TTC549 (cell line): Measurements from ENCODE around the gene RRP1.

Experiments
- FAIRE-seq: peaks from 2 replicates; lab custom pipeline; 2012; peaks lifted over from hg19 to GRCh38; lab: Jason Lieb, UNC

RRP1 gene

GRCh38 chr21:43802713-43803313 is 13.4 kb downstream of the RRP1 start:
- FAIRE-seq: no peak

GRCh38 chr21:43803558-43804300 is 14.4 kb downstream of the RRP1 start:
- FAIRE-seq: no peak

GRCh38 chr21:43805275-43805800 is 16.0 kb downstream of the RRP1 start:
- FAIRE-seq: no peak

DNA sequence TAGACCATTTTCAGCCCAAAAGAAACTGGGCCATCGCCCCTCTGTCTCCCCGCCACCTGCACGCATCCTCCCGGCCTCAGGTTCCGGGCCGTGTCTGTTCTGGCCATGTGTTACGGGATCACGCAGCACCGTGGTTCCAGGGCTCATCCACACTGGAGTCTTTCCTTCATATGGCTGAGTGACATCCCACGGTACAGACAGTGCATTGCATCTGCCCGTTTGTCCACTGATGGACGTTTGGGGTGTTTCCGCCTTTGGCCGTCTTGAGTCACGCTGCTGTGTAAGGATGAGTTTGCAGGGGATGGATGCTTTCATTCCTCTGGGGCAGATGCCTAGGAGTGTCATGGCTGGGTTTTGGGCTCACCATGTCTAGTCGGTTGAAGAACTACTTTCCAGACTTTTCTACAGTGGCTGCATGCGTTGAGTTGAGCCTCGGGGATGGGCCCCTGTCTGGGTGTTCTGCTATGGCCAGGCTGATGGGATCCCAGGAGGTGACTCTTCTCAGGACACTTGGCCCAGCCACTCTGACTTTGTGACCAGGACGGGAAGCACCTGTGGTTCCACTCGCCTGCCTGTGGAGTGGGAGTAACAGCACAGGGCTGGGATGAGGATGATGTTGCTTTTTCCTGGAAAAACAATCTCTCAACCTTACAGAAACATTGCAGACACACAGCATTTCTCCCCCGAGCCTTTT is 16.8 kb downstream of the RRP1 start:
- no peak for FAIRE-seq

DNA sequence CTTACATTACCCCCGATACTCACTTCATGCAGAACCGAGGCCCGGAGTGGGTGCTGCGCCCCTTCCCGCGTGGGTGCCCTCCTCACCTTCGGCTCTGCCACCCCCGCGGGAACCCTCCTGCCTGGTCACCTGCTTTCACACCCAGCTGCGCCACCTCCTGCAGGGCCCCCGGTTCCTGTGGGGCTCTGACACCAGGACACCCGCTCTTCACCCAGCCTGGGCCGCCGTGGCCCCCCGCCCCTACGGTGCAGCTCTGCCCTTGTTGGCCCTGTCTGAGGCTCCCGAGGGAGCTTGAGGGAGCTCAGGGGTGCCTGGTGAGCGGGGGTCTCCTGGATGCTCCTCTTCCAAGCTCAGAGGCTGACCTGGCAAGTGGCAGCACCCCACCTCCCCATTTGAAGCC is 19.0 kb downstream of the RRP1 start:
- FAIRE-seq: no peak

DNA sequence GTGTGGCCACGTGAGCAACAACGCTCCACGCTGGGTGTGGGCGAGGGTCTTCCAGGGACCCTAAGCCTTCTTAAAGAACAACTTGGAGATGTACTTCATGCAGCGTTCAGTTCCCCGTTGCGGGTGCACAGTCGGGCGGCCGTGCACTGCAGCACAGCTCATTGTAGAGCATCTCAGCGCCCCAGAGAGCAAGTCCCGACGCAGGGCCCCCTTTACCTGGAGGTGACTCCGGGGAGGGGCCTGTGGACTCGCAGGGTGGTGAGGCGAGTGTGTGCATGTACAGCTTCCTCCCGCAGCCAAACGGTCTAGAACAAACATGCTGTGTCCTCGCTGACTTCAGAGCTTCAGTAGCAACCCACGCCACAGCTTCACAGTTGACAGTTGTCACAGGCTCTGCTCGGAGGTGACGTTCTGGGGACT is 19.5 kb downstream of the RRP1 start:
- FAIRE-seq: no peak

DNA sequence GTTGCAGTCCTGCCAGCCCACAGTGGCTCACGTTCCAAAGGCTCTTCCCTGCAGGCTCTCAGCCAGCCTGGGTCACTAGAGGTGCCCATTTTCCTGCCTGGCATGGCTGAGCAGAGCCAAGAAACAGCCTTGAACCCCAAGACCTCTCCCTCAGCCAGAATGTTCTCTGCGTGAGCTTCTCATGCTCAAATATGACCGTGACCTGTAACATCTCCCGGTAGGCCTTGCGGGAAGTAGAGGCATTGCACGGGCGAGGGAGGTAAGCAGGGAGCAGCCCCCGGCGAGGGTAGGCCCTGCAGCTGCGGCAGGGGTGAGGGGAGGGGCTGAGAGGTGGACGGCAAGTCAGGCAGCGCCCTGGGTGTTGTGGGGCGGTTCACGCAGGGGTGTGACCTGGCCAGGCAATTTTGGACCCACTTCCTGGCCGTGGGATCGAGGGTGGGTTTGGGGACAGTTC is 20.0 kb downstream of the RRP1 start:
- FAIRE-seq: no peak

DNA sequence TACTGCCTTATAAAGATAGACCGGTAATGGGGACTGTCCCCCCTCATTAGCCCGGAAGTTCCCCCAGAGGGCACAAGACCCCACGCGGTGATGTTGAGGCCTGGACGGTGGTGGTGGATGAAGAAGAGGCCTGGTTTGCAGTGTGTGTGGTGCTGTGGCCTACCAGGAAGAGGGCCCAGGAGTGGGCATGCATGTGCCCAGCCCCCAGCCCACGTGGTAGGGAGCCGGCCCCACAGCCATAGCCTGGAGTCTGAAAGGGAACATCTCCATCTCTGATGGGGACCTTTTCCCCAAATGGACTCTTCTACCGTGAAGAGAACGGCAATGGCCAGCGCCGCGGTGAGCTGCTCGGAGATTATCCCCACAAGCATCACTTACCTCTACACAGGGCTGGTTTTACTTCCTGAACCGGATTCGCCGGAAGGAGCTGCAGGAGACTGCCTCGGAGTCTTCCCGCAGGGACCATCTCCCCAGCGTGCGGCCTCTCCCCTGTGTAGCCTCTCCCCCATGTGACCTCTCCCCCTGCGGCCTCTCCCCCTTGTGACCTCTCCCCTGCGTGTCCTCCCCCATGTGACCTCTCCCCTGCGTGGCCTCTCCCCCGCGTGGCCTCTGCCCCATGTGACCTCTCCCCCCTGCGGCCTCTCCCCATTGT is 20.6 kb downstream of the RRP1 start:
- no peak for FAIRE-seq

DNA sequence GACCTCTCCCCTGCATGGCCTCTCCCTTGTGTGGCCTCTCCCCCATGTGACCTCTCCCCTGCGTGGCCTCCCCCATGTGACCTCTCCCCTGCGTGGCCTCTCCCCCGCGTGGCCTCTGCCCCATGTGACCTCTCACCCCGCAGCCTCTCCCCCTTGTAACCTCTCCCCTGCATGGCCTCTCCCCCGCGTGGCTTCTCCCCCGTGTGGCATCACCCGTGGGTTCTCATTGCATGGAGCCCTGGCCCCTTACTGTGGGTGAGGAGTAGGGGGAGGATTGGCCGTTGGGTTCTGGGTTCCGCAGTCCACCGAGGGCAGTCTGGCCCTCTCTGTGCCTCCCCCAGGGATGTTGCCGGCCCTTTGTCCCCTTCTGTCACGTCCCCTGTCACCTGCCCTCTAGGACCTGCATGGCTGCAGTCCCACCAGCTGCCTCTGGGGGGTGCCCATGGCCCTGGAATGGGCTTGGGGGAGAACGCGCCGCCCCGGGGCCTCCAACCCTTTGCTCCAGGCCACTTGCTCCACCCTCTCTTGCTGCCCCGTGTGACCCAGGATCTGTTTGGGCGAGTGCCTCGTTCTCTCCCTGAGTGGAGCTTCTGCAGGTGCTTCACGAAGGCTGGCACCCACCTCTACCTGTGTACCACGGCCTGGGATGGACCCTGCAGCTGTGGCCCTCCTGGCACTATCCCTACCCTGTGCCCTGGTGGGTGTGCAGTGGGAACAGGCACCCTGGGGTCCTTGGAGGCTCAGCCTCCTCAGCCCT is 21.3 kb downstream of the RRP1 start:
- FAIRE-seq: no peak

- no peak for FAIRE-seq
These were observed 22.1 kb downstream of the RRP1 start for GRCh38 chr21:43811262-43812105.

GRCh38 chr21:43812139-43812821 is 22.9 kb downstream of the RRP1 start:
- FAIRE-seq: no peak

DNA sequence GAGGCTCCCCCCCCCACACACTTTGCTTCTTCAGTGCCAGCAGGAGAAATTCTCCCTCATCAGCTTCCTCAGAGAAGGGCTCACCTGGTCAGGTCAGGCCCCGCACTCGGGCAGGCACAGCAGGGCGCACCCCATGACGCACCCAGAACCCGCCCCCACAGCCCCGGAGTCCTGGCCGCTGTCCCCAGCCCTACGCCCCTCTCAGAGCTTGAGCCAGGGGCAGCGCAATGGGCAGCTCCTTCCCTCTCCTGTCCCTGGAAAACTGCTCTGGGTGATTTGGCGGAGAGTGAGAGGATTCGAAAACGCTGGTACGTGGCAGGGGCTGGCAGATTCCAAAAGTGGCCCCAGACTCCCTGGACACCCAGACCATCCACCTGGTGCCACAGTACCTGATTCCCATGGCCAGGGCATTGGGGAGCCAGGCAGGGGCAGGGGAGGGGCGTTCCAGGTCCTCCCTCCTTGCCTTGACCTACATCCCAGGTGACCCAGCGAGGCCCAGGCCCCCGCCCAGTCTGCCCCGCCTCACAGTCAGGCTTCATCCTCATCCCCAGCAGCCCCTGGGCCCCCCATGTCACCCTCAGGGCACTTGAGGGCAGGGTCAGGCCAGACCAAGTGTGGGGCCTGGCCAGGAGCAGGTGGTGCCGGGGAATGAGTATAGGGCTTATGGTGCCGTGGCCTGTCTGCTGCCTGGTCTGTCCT is 23.7 kb downstream of the RRP1 start:
- no peak for FAIRE-seq

DNA sequence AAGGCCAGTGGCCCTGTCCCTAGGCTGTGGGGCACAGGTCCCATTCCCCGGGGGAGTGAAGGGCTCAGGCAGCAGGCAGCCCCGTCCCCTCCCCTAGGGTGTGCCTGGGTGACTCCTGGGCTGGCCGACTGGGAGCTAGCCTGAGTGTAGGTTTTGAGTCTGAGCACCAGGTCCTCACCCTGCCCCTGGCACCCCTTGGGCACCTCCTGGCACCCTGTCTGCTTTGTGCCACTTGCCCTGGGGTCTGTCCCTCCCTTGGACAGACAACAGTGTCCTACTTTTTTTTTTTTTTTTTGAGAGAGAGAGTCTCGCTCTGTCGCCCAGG is 24.2 kb downstream of the RRP1 start:
- no peak for FAIRE-seq

DNA sequence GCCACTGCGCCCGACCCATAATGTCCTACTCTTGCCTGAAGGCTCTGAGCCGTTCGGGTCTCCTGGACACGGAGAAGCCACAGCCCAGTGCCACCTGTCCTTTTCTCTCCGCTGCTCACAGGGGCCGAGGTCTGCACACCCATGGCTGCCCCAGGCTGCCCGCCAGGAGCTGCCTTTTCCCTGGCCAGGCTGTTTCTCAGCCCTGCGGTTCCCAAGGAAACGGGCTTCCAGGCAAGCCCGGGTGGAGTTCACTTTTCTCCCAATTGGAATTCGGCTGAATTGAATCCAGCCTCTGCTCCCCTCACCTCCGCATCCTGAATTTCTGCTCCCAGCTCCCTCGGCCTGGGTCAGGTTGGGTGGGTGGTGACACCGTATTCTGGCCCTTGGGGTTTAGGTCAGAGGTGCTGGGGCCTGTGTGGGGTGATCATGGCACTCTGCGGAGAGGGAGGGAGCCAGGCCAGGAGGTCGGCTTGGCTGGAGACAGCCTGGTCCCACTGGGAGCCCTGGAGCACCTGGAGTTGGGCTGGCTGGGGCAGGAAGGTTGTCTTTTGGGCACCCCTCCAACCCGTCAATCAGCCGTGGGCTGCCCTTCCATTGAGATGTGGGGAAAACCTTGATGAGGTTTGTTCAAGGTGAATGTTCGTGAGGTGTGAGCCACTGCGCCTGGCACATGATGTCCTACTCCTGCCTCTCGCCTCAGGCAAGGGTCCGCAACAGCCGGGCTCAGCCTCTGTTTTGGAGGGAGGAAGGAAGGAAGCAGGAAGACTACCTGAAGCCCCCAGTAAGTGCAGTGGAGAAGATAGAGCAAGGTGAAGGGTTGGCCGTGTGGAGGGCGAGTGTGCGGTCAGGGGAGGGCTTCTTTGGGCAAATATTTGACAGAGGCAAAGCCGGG is 25.1 kb downstream of the RRP1 start:
- FAIRE-seq: no peak

GRCh38 chr21:43815107-43815613 is 25.8 kb downstream of the RRP1 start:
- no peak for FAIRE-seq

GRCh38 chr21:43815991-43816390 is 26.6 kb downstream of the RRP1 start:
- no peak for FAIRE-seq

DNA sequence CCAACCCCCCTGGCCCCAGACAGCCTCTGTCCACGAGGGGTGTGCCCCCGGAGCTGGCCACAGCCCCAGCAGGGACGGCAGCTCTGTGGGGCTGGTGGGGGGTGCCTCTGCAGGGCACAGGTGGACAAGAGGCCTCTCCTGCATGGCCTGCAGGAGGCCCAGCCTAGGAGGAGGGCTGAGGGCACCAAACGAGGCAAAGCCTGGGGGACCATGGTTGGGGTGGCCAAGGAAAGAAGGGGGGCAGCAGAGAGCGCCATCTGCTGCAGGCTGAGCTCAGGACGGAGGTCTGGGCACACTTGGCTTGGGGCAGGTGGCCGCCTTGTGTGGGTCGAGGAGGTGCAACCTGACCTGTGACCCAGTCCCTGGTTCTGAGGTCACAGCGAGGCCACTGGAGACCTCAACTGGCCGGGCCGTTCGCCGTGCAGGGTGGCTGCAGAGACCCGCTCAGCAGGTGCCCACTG is 27.3 kb downstream of the RRP1 start:
- FAIRE-seq: no peak
